Vagina (tissue), 2 donors: ENCODE data around the gene PLPPR2. TPM values are rescaled to one million over a fixed set of nuclear protein-coding genes. Genes with fewer than 3 reads are reported as not detected.

Experiments used
- DNase-seq, 2 donors: peaks; one replicate each; pipeline ENCODE4 v3.0.0-alpha.2; 2017; ENCODE audit errors: extremely low spot score in 2 of 2
- H3K27ac ChIP-seq: fragments of 200-600 bp; sonication (generic); one replicate; pipeline ENCODE4 v1.5.1; 2019
- H3K27me3 ChIP-seq: fragments of 200-600 bp; sonication (generic); one replicate; pipeline ENCODE4 v1.5.1; 2019
- H3K36me3 ChIP-seq, 2 donors: fragments of 200-600 bp; sonication (generic); one replicate each; pipeline ENCODE4 v1.5.1; 2017 to 2019
- H3K4me1 ChIP-seq: fragments of 200-600 bp; sonication (generic); one replicate; pipeline ENCODE4 v1.5.1; 2019
- H3K4me3 ChIP-seq, 2 donors: fragments of 200-600 bp; sonication (generic); 1 replicate in 1 of 2; 2 replicates in 1 of 2; pipeline ENCODE4 v1.5.1; 2016 to 2019
- H3K9me3 ChIP-seq: fragments of 200-600 bp; sonication (generic); one replicate; pipeline ENCODE4 v1.5.1; 2019
- CTCF ChIP-seq, 3 experiments: fragments of 450-650 bp in 2 of 3; fragments of 200-600 bp in 1 of 3; sonication (generic) in 1 of 3; IDR thresholded peaks; one replicate each; pipeline ENCODE4 v1.5.1; 2017 to 2019; ENCODE audit warnings: antibody characterized with exemption in 3 of 3, mild to moderate bottlenecking in 2 of 3, moderate library complexity in 2 of 3
- POLR2A ChIP-seq, 2 donors: fragments of 450-650 bp; IDR thresholded peaks; one replicate each; pipeline ENCODE4 v1.6.1; 2017; ENCODE audit warnings: antibody characterized with exemption in 2 of 2, mild to moderate bottlenecking in 2 of 2, moderate library complexity in 2 of 2
- POLR2AphosphoS5 ChIP-seq, 2 donors: sonication (generic); formaldehyde crosslinking; IDR thresholded peaks; one replicate each; pipeline ENCODE4 v1.9.0; 2017; ENCODE audit warnings: antibody characterized with exemption in 2 of 2, mild to moderate bottlenecking in 2 of 2, low read depth in 1 of 2; ENCODE audit not compliant: insufficient read depth in 1 of 2
- intact Hi-C: fragments of 100-400 bp; cut with DNase I; formaldehyde crosslinking; loops from one replicate; pipeline ENCODE4 v1.15.1; 2023
- total RNA-seq: library from RNA; depleted of rRNA; stranded (reverse); fragments of >200 nt; gene quantifications from one replicate; pipeline ENCODE4 v1.2.3, GENCODE V29; 2016

Gene PLPPR2
- total RNA-seq, 1 donor from 2014 or later = 16.5 TPM

- Histone ChIP-seq H3K4me3 (no peak overlapping the region), H3K27ac (no peak overlapping the region), H3K27me3 (no peaks in the 10 kb centered on the region), H3K9me3 (no peaks in the 10 kb centered on the region), H3K4me1 (peaks cover 19% of the 10 kb centered on the region), H3K36me3 (peaks cover 0 to 5% of the 10 kb centered on the region in 2 donors)
- DNase-seq = no peak
- no peak for TF ChIP-seq POLR2AphosphoS5 (IDR thresholded peaks at IDR 0.05; ENCODE audit: insufficient read depth in 1 of 2, low read depth in 1 of 2)
- TF ChIP-seq POLR2A (IDR thresholded peaks at IDR 0.05) = no peak
- no peak for TF ChIP-seq CTCF (IDR thresholded peaks at IDR 0.05)
- intact Hi-C loops = no loop called here
Observed at GRCh38 chr19:11361037-11361770, 6.0 kb downstream of the PLPPR2 start.

- no peaks in the 10 kb centered on the region for H3K27me3 ChIP-seq
- no peak for TF ChIP-seq POLR2AphosphoS5 (IDR thresholded peaks at IDR 0.05; ENCODE audit: insufficient read depth in 1 of 2, low read depth in 1 of 2)
- TF ChIP-seq POLR2A (IDR thresholded peaks at IDR 0.05) = no peak
- no peak for TF ChIP-seq CTCF (IDR thresholded peaks at IDR 0.05)
- no peaks in the 10 kb centered on the region for H3K9me3 ChIP-seq
- intact Hi-C loops = no loop called here
- H3K36me3 ChIP-seq = peaks cover 0 to 5% of the 10 kb centered on the region in 2 donors
- H3K4me1 ChIP-seq = peaks cover 11% of the 10 kb centered on the region
- no peak for DNase-seq
- no peak overlapping the region for H3K27ac ChIP-seq
- no peak overlapping the region for H3K4me3 ChIP-seq
Observed at GRCh38 chr19:11361771-11362731, 6.8 kb downstream of the PLPPR2 start.

GRCh38 chr19:11363881-11364280 lies 8.6 kb downstream of the PLPPR2 start:
- no peak for DNase-seq

GRCh38 chr19:11364296-11364904 lies 9.2 kb downstream of the PLPPR2 start:
- Histone ChIP-seq H3K27ac (no peak overlapping the region), H3K27me3 (no peaks in the 10 kb centered on the region), H3K4me1 (peaks cover 11% of the 10 kb centered on the region), H3K36me3 (peaks cover 0 to 5% of the 10 kb centered on the region in 2 donors), H3K4me3 (no peak overlapping the region), H3K9me3 (no peaks in the 10 kb centered on the region)
- no peak for DNase-seq
- TF ChIP-seq POLR2A (IDR thresholded peaks at IDR 0.05) (no peak), POLR2AphosphoS5 (IDR thresholded peaks at IDR 0.05; ENCODE audit: insufficient read depth in 1 of 2, low read depth in 1 of 2) (no peak), CTCF (IDR thresholded peaks at IDR 0.05) (no peak)
- intact Hi-C loops = no loop called here

More at GRCh38 chr19:11363881-11364280, 8.6 kb downstream of the PLPPR2 start:
- TF ChIP-seq POLR2AphosphoS5 (IDR thresholded peaks at IDR 0.05; ENCODE audit: insufficient read depth in 1 of 2, low read depth in 1 of 2) = no peak
- TF ChIP-seq POLR2A (IDR thresholded peaks at IDR 0.05) = no peak
- no peak for TF ChIP-seq CTCF (IDR thresholded peaks at IDR 0.05)
- Histone ChIP-seq H3K9me3 (no peaks in the 10 kb centered on the region), H3K27ac (no peak overlapping the region), H3K27me3 (no peaks in the 10 kb centered on the region), H3K36me3 (peaks cover 0 to 5% of the 10 kb centered on the region in 2 donors), H3K4me1 (peaks cover 11% of the 10 kb centered on the region), H3K4me3 (no peak overlapping the region)
- intact Hi-C loops = no loop called here
